K562 (cell line): ENCODE measurements around the gene RPLP2. TPM values are rescaled to one million over a fixed set of nuclear protein-coding genes. Genes with fewer than 3 reads are reported as not detected.

Experiments used
- CREBBP ChIP-seq: IDR thresholded peaks from one replicate; pipeline ENCODE4 v1.6.1; 2012; ENCODE audit warnings: low read depth, mild to moderate bottlenecking, control low read depth, inconsistent platforms, low read length
- CREM ChIP-seq: IDR thresholded peaks from 2 replicates; pipeline ENCODE4 v1.6.1; 2014; ENCODE audit warnings: antibody characterized with exemption, low read depth
- E2F3 ChIP-seq: fragments of 250-450 bp; sonication (Bioruptor Pico); IDR thresholded peaks from 2 replicates; pipeline ENCODE4 v1.4.0; 2020; ENCODE audit warnings: mild to moderate bottlenecking
- ETS1 ChIP-seq: conservative IDR thresholded peaks from 2 replicates; pipeline ENCODE4 v1.6.1; 2011; ENCODE audit warnings: low read depth, mild to moderate bottlenecking, low read length; ENCODE audit not compliant: control insufficient read depth
- GATAD2A ChIP-seq: fragments of 450-650 bp; IDR thresholded peaks from 2 replicates; pipeline ENCODE4 v1.6.1; 2017
- HMGN3 ChIP-seq: IDR thresholded peaks from 2 replicates; pipeline ENCODE4 v1.6.1; 2011; ENCODE audit warnings: borderline replicate concordance, low read depth, mild to moderate bottlenecking, mixed read lengths, low read length; ENCODE audit not compliant: insufficient read length; ENCODE audit errors: extremely low read depth
- MAZ ChIP-seq, 2 experiments: fragments of 450-650 bp in 1 of 2; sonication (generic) in 1 of 2; formaldehyde crosslinking; IDR thresholded peaks in 1 of 2; conservative IDR thresholded peaks in 1 of 2; 2 replicates each; pipeline versions ENCODE4 v1.4.0 to v1.5.0; 2020; ENCODE audit warnings: mild to moderate bottlenecking in 1 of 2, missing genetic modification reagents in 1 of 2
- RBFOX2 ChIP-seq: fragments of 200-400 bp; formaldehyde crosslinking; IDR thresholded peaks from 2 replicates; pipeline ENCODE4 v1.6.1; 2017; ENCODE audit warnings: low read depth, mild to moderate bottlenecking, low read length, moderate library complexity
- TCF7L2 ChIP-seq: fragments of 150-350 bp; IDR thresholded peaks from 2 replicates; pipeline ENCODE4 v1.6.1; 2016; ENCODE audit warnings: low read depth, mild to moderate bottlenecking, low read length, moderate library complexity
- YY1 ChIP-seq, 3 experiments: IDR thresholded peaks; 2 replicates each; pipeline ENCODE4 v1.6.1; 2011; ENCODE audit warnings: low read length in 2 of 3, mild to moderate bottlenecking in 2 of 3, moderate library complexity in 2 of 3, borderline replicate concordance in 1 of 3, control low read depth in 1 of 3, low read depth in 1 of 3; ENCODE audit not compliant: insufficient read depth in 3 of 3, insufficient replicate concordance in 2 of 3, control insufficient read depth in 1 of 3, insufficient read length in 1 of 3; ENCODE audit errors: extremely low read depth in 1 of 3
- ZNF263 ChIP-seq: sonication (generic); formaldehyde crosslinking; IDR thresholded peaks from 2 replicates; pipeline ENCODE4 v1.8.0; 2022; ENCODE audit warnings: mild to moderate bottlenecking, missing genetic modification reagents, borderline replicate concordance
- ZNF507 ChIP-seq: conservative IDR thresholded peaks from 2 replicates; pipeline ENCODE4 v1.6.1; 2017; ENCODE audit warnings: missing genetic modification characterization, missing compliant biosample characterization
- ZNF583 ChIP-seq: fragments of 250-450 bp; sonication (Bioruptor Pico); IDR thresholded peaks from 2 replicates; pipeline ENCODE4 v1.4.0; 2020
- ZNF785 ChIP-seq: fragments of 250-450 bp; sonication (Bioruptor Pico); IDR thresholded peaks from 2 replicates; pipeline ENCODE4 v1.4.0; 2020; ENCODE audit warnings: mild to moderate bottlenecking
- polyA plus RNA-seq, 8 experiments: library from polyadenylated mRNA; depleted of rRNA in 4 of 8; stranded (reverse) in 5 of 8; unstranded in 3 of 8; fragments of >200 nt; fragmentation: Nextera tagmentation in 2 of 8; fragmentation: Illumina TruSeq in 1 of 8; extraction: Ambion mirVana in 2 of 8; extraction: Trizol in 1 of 8; gene quantifications; 2 replicates each; pipeline versions ENCODE4 v1.2.1 to v1.2.3, GENCODE V29; 2011 to 2014; ENCODE audit warnings: inconsistent platforms in 1 of 8, missing spikeins in 1 of 8
- total RNA-seq, 7 experiments: library from RNA; depleted of rRNA in 6 of 7; stranded (reverse); fragments of >200 nt in 6 of 7; fragmentation: Illumina TruSeq in 2 of 7; extraction: Trizol in 2 of 7; gene quantifications; 2 replicates each; pipeline versions ENCODE4 v1.2.1 to v1.2.3, GENCODE V29; 2011 to 2021; ENCODE audit warnings: low replicate concordance in 1 of 7
- TF ChIP-seq, protein P1 (sequence below), 2 experiments: fragments of 450-650 bp; IDR thresholded peaks; 2 replicates each; pipeline ENCODE4 v1.6.1; 2016; ENCODE audit warnings: mild to moderate bottlenecking in 2 of 2, borderline replicate concordance in 1 of 2, low read depth in 1 of 2, moderate library complexity in 1 of 2
- TF ChIP-seq, protein P2 (sequence below): fragments of 250-450 bp; sonication (Bioruptor Pico); IDR thresholded peaks from 2 replicates; pipeline ENCODE4 v1.5.1; 2021; ENCODE audit warnings: mild to moderate bottlenecking

The RPLP2 gene
- total and polyA plus RNA-seq, 9 of the 15 experiments (the other 6 are each of a cell fraction or from before 2014, with no cell fraction given): 528 to 3,807 (median 1,633) TPM

DNA sequence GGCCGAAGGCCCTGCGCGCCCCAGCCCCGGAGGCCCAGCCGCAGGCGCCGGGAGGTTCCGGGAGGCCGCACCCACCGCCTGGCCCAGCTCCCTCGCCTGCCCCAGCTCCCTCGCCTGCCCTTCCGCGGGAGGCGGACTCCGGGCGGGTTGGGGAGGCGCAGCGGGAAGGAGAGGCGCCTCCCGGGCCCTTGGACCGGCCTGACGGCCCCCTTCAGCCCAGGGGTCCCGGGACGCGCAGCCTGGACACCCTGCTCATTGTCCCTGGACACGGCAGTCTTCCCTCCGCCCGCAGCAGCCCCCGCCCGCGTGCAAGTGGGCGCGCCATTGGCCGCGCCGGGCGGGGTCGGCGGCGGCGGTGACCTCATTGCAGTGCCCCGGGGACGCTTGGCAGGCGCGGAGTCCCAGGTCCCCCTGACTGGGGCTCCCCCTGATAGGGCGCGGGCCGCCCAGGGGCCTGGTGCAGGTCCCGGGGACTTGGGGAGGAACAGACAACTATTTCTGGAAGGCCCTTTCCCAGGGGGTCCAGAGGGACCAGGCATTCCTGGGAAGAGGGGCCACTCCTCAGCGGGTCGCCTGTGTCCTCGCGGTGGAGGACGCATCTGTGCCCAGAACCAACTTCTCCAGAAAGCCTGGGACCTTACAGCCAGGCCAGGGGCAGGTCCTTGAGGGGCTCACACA, 23.5 kb downstream of the RPLP2 start (continued):
- TF ChIP-seq, protein P1, sequence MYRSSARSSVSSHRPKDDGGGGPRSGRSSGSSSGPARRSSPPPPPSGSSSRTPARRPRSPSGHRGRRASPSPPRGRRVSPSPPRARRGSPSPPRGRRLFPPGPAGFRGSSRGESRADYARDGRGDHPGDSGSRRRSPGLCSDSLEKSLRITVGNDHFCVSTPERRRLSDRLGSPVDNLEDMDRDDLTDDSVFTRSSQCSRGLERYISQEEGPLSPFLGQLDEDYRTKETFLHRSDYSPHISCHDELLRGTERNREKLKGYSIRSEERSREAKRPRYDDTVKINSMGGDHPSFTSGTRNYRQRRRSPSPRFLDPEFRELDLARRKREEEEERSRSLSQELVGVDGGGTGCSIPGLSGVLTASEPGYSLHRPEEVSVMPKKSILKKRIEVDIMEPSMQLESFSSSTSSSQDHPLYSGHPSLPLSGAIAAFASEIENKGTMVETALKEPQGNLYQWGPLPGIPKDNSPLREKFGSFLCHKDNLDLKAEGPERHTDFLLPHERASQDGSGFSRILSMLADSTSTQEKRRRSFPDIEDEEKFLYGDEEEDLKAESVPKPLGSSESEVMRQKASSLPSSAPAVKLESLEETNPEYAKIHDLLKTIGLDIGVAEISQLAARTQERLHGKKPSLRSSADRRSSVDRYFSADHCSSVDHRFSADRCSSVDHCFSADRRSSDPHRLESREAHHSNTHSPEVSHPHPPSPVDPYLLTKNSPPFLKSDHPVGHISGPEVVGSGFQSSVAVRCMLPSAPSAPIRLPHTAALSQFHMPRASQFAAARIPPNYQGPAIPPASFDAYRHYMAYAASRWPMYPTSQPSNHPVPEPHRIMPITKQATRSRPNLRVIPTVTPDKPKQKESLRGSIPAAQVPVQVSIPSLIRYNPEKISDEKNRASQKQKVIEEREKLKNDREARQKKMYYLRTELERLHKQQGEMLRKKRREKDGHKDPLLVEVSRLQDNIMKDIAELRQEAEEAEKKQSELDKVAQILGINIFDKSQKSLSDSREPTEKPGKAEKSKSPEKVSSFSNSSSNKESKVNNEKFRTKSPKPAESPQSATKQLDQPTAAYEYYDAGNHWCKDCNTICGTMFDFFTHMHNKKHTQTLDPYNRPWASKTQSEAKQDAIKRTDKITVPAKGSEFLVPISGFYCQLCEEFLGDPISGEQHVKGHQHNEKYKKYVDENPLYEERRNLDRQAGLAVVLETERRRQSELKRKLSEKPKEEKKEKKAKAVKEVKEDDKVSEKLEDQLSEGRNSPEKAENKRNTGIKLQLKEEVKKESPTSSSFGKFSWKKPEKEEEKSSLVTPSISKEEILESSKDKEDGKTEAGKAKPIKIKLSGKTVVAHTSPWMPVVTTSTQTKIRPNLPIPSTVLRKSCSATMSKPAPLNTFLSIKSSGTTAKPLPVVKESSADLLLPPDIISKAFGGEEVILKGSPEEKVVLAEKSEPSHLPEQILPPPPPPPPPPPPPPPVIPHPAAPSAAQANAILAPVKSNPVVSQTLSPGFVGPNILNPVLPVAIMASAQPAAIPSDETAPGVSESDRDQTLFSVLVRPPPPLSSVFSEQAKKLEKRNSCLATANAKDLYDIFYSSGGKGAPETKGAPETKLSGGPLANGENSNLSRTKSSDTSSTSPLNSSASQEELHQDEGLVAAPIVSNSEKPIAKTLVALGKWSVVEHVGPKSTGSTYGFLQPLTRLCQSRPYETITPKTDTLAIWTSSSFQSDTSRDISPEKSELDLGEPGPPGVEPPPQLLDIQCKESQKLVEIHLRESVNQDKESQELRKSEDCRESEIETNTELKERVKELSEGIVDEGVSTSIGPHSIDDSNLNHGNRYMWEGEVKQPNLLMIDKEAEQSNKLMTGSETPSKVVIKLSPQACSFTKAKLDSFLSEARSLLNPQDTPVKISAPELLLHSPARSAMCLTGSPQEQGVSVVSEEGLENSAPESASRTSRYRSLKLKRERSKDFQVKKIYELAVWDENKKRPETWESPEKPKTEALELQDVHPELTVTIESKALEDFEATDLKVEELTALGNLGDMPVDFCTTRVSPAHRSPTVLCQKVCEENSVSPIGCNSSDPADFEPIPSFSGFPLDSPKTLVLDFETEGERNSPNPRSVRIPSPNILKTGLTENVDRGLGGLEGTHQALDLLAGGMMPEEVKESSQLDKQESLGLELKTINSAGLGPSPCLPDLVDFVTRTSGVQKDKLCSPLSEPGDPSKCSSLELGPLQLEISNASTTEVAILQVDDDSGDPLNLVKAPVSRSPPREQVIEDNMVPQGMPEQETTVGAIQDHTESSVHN (IDR thresholded peaks at IDR 0.05; ENCODE audit: borderline replicate concordance in 1 of 2, low read depth in 1 of 2): no peak
- TF ChIP-seq ZNF785 (no peak), MAZ (CRISPR knock-in tag; conservative IDR thresholded peaks at IDR 0.05 in 1 of 2, IDR thresholded peaks at IDR 0.05 in 1 of 2) (peak; percentile 69 to 73; a peak in 3 of 4 replicates), ETS1 (peak; percentile 57; the same call in 1 of the 2 replicates), ZNF263 (CRISPR knock-in tag) (no peak), RBFOX2 (peak; percentile 81), ZNF583 (CRISPR knock-in tag) (no peak), TCF7L2 (no peak), GATAD2A (peak; percentile 43; the same call in 1 of the 2 replicates), E2F3 (no peak), CREM (peak; percentile 56; the same call in 1 of the 2 replicates), HMGN3 (peak; percentile 48), YY1 (IDR thresholded peaks at IDR 0.05; ENCODE audit: borderline replicate concordance in 1 of 3, control insufficient read depth in 1 of 3, extremely low read depth in 1 of 3, insufficient read depth in 3 of 3, insufficient read length in 1 of 3, insufficient replicate concordance in 2 of 3, low read depth in 1 of 3, low read length in 2 of 3) (peak in 2 of 3 experiments; percentile 81 to 90), CREBBP (no peak), ZNF507 (tag) (no peak)
- TF ChIP-seq, protein P2, sequence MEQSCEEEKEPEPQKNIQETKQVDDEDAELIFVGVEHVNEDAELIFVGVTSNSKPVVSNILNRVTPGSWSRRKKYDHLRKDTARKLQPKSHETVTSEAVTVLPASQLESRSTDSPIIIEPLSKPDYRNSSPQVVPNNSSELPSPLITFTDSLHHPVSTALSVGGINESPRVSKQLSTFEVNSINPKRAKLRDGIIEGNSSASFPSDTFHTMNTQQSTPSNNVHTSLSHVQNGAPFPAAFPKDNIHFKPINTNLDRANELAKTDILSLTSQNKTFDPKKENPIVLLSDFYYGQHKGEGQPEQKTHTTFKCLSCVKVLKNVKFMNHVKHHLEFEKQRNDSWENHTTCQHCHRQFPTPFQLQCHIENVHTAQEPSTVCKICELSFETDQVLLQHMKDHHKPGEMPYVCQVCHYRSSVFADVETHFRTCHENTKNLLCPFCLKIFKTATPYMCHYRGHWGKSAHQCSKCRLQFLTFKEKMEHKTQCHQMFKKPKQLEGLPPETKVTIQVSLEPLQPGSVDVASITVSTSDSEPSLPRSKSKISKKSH (CRISPR knock-in tag): no peak
